Prostate gland (tissue), 2 donors: ENCODE data around the gene PMVK. TPM values are rescaled to one million over a fixed set of nuclear protein-coding genes. Genes with fewer than 3 reads are reported as not detected.

ENCODE experiments used
- DNase-seq: peaks from one replicate; pipeline ENCODE4 v3.0.0-alpha.2; 2019; ENCODE audit warnings: low spot score
- H3K27ac ChIP-seq, 2 donors: fragments of 200-600 bp; sonication (generic); 2 replicates each; pipeline ENCODE4 v1.5.1; 2017 to 2019
- H3K27me3 ChIP-seq: fragments of 200-600 bp; sonication (generic); replicated peaks from 2 replicates; pipeline ENCODE4 v1.5.1; 2019; ENCODE audit not compliant: insufficient read depth
- H3K36me3 ChIP-seq, 2 donors: fragments of 200-600 bp; sonication (generic); 1 replicate in 1 of 2; 2 replicates in 1 of 2; pipeline versions ENCODE4 v1.5.1 to v1.8.1; 2017 to 2019
- H3K4me1 ChIP-seq: fragments of 200-600 bp; sonication (generic); replicated peaks from 2 replicates; pipeline ENCODE4 v1.5.1; 2019
- H3K4me3 ChIP-seq, 2 donors: fragments of 200-600 bp; sonication (generic); 2 replicates each; pipeline ENCODE4 v1.5.1; 2017 to 2019
- H3K9me3 ChIP-seq: fragments of 200-600 bp; sonication (generic); 2 replicates; pipeline ENCODE4 v1.5.1; 2017
- POLR2A ChIP-seq: fragments of 450-650 bp; IDR thresholded peaks from one replicate; pipeline ENCODE4 v1.6.1; 2016; ENCODE audit warnings: antibody characterized with exemption, mild to moderate bottlenecking
- POLR2AphosphoS5 ChIP-seq: sonication (generic); formaldehyde crosslinking; IDR thresholded peaks from one replicate; pipeline ENCODE4 v1.6.1; 2017; ENCODE audit warnings: antibody characterized with exemption
- WGBS: methylation state at CpG from one replicate; pipeline ENCODE4 v1.1.5; 2018; 5-methylcytosine and 5-hydroxymethylcytosine counted together
- intact Hi-C: fragments of 100-400 bp; cut with DNase I; formaldehyde crosslinking; loops from one replicate; pipeline ENCODE4 v1.14.2; 2022
- total RNA-seq, 2 donors: library from RNA; depleted of rRNA; stranded (reverse); fragments of >200 nt; gene quantifications; one replicate each; pipeline ENCODE4 v1.1.0, GENCODE V29; 2016
- TF ChIP-seq, protein P1 (sequence below), 4 experiments: fragments of 200-600 bp in 2 of 4; fragments of 450-650 bp in 2 of 4; sonication (generic) in 2 of 4; IDR thresholded peaks; 1 replicate in 3 of 4; 2 replicates in 1 of 4; pipeline ENCODE4 v1.5.1; 2016 to 2019; ENCODE audit warnings: antibody characterized with exemption in 4 of 4, mild to moderate bottlenecking in 2 of 4, moderate library complexity in 2 of 4

Gene PMVK
- total RNA-seq, 2 donors from 2014 or later: 23.2 to 26.2 TPM

DNA sequence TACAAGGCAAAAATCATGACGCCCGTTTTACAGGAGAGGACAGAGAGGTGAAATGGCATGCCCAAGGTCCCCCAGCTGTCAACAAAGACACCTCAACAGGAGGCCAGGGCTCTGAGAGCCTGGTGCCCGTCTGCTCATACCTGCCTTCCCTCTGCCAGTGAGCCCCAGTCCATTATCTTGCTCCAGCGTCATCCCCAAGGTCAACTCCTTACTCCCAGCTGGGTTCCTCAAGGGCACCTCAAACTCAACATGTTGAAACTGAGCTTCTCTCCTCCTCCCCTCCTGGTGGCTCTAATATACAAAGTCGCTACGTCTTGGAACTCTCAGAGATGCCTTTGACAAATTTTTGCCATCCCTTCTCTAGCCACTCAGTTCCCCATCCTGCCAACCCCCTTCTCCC, 16.1 kb upstream of the PMVK start:
- intact Hi-C loops: no loop called here
- Histone ChIP-seq H3K27me3 (no peaks in the 10 kb centered on the region), H3K4me3 (no peak overlapping the region), H3K4me1 (peaks cover 16% of the 10 kb centered on the region), H3K9me3 (no peaks in the 10 kb centered on the region), H3K36me3 (no peaks in the 10 kb centered on the region), H3K27ac (no peak overlapping the region)
- no peak for DNase-seq
- TF ChIP-seq, protein P1, sequence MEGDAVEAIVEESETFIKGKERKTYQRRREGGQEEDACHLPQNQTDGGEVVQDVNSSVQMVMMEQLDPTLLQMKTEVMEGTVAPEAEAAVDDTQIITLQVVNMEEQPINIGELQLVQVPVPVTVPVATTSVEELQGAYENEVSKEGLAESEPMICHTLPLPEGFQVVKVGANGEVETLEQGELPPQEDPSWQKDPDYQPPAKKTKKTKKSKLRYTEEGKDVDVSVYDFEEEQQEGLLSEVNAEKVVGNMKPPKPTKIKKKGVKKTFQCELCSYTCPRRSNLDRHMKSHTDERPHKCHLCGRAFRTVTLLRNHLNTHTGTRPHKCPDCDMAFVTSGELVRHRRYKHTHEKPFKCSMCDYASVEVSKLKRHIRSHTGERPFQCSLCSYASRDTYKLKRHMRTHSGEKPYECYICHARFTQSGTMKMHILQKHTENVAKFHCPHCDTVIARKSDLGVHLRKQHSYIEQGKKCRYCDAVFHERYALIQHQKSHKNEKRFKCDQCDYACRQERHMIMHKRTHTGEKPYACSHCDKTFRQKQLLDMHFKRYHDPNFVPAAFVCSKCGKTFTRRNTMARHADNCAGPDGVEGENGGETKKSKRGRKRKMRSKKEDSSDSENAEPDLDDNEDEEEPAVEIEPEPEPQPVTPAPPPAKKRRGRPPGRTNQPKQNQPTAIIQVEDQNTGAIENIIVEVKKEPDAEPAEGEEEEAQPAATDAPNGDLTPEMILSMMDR (IDR thresholded peaks at IDR 0.05): no peak
- no peak for TF ChIP-seq POLR2AphosphoS5
- no peak for TF ChIP-seq POLR2A
- 80% methylated on average over 6 of the region's 6 CpGs for whole genome bisulfite sequencing

DNA sequence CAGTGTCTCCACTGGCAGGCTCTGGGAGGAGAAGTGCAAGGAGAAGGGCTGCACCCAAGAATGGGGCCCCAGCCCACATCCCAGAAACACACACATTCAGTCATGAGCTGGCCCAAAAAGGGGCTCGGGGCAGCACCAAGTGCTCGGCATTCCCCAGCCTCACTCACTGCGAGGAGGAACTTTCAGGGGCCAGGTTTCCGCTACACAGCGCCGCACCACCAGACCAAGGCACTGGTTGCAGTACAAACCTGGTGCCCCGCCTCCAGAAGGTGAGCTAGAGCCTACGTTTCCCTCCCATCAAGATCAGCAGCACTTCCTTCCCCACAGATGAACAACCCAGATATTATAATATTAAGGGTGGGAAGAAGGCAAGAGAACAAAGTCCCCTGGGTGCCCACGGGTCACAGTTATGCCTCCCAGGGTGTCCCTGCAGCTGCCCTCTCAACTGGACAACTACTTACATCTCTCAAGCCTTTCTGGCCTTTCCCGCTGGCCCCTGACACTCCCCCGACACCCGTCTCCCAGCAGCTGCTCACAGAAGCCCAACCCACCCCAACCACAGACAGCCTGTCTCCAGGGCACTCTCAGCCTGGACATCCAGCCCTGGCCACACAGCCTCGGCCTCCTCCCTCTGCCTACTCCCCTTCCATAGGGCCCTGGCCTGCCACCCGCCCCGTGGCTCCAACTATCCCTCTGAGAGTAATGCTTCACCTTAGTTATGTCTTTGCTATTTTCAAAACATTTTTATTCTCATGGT, 15.6 kb upstream of the PMVK start:
- 71% methylated on average over 15 of the region's 15 CpGs for WGBS
- intact Hi-C loops: no loop called here
- H3K9me3 ChIP-seq: no peaks in the 10 kb centered on the region
- H3K36me3 ChIP-seq: no peaks in the 10 kb centered on the region
- DNase-seq: no peak
- peaks cover 16% of the 10 kb centered on the region for H3K4me1 ChIP-seq
- H3K27me3 ChIP-seq: no peaks in the 10 kb centered on the region
- no peak overlapping the region for H3K4me3 ChIP-seq
- H3K27ac ChIP-seq: no peak overlapping the region
- TF ChIP-seq POLR2A (no peak), POLR2AphosphoS5 (no peak)
- TF ChIP-seq, protein P1 (IDR thresholded peaks at IDR 0.05): no peak

DNA sequence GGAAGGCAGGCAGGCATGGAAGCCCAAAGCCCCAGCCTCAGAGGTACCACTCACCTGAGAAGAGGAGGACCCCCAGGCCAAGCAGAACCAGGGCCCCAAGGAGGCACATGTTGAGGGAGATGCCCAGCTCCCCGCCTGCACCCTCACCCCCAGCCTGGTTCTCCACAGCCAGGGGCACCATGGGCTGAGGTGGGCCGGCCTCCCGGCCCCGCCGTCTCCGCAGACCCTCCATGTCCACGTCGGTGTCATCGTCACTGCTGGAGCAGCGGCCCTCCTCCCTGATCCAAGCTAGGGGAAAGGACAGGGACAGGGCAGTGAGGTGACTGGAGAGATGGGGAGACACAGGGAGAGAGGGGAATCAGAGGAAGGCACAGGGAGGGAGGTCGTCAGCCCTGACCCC, 11.6 kb upstream of the PMVK start:
- TF ChIP-seq POLR2AphosphoS5 (no peak), POLR2A (no peak)
- TF ChIP-seq, protein P1 (IDR thresholded peaks at IDR 0.05): no peak
- no peaks in the 10 kb centered on the region for H3K9me3 ChIP-seq
- intact Hi-C loops: no loop called here
- WGBS: 93% methylated on average over 11 of the region's 11 CpGs
- DNase-seq: no peak
- no peak overlapping the region for H3K4me3 ChIP-seq
- H3K27me3 ChIP-seq: no peaks in the 10 kb centered on the region
- H3K36me3 ChIP-seq: no peaks in the 10 kb centered on the region
- no peaks in the 10 kb centered on the region for H3K4me1 ChIP-seq
- no peak overlapping the region for H3K27ac ChIP-seq

DNA sequence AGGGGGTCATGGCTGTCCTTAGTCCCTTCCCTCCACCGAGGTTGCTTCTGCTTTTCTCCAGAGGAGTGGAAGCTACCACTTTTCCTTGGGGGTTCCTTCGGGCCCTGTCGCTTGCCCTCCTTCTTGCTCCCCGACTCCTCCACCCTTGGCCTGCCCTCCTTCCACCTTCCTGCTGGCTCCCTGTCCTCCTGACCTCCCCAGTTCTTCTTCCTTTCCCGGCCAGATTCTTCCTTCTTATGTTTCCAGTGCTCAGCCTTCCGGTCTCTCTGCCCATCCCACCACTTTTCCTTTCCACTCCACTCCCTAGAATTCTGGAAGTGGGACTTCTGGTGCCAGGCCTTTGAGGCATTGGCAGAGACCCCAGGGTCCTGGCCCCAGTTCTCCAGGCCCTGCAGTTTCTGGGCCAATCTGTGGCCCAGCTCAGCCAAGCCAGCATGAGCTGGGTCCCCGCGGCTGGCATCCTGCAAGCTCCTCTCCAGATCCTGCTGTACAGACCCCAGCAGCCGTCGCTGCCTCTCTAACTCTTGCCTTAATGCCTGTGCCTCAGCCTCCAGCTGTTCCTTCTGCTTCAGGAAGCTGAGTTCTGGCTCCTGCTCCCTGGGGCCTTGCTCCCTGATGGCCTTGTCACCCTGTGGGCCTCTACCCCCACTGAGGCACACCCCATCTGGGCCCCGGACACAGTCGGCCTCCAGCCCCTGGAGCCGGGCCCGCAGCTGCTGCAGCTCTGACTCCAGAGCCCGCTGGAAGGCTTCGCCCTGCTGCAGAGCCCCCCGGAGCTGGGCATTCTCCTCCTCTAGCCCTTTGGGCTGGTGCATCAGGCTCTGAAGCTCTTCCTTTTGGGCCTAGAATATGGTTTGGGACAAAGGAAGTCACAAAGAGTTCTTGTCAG, 9.7 kb upstream of the PMVK start:
- TF ChIP-seq, protein P1 (IDR thresholded peaks at IDR 0.05): no peak
- TF ChIP-seq POLR2A (no peak), POLR2AphosphoS5 (no peak)
- Histone ChIP-seq H3K27me3 (no peaks in the 10 kb centered on the region), H3K27ac (no peak overlapping the region), H3K4me3 (no peak overlapping the region), H3K9me3 (no peaks in the 10 kb centered on the region), H3K36me3 (no peaks in the 10 kb centered on the region), H3K4me1 (peaks cover 5% of the 10 kb centered on the region)
- WGBS: 86% methylated on average over 17 of the region's 17 CpGs
- DNase-seq: no peak
- intact Hi-C loops: no loop called here
